Liver (tissue), 3 donors: ENCODE data around the gene RNF41.

Source experiments
- EGR1 ChIP-seq, 2 donors: IDR thresholded peaks; 2 replicates each; pipeline ENCODE4 v1.6.1; 2016 to 2018; ENCODE audit warnings: antibody characterized with exemption in 2 of 2, low read depth in 2 of 2
- GABPA ChIP-seq, 2 donors: IDR thresholded peaks in 1 of 2; conservative IDR thresholded peaks in 1 of 2; 2 replicates each; pipeline ENCODE4 v1.6.1; 2016; ENCODE audit warnings: antibody characterized with exemption in 2 of 2, mild to moderate bottlenecking in 1 of 2, moderate library complexity in 1 of 2
- HNF4G ChIP-seq: IDR thresholded peaks from 2 replicates; pipeline ENCODE4 v1.6.1; 2016; ENCODE audit warnings: antibody characterized with exemption
- RAD21 ChIP-seq, 2 donors: IDR thresholded peaks; 2 replicates each; pipeline ENCODE4 v1.6.1; 2016; ENCODE audit warnings: antibody characterized with exemption in 2 of 2, mild to moderate bottlenecking in 2 of 2
- SP1 ChIP-seq: IDR thresholded peaks from 2 replicates; pipeline ENCODE4 v1.6.1; 2018; ENCODE audit warnings: antibody characterized with exemption, mild to moderate bottlenecking
- TF ChIP-seq, protein P1 (sequence below): IDR thresholded peaks from 2 replicates; pipeline ENCODE4 v1.6.1; 2016; ENCODE audit warnings: antibody characterized with exemption
- TF ChIP-seq, protein P2 (sequence below): fragments of 150-350 bp; IDR thresholded peaks from 2 replicates; pipeline ENCODE4 v1.5.1; 2017; ENCODE audit warnings: improper control_type of control experiment, low read depth, low read length; ENCODE audit not compliant: missing input control
- TF ChIP-seq, protein P3 (sequence below): IDR thresholded peaks from 2 replicates; pipeline ENCODE4 v1.6.1; 2016; ENCODE audit warnings: antibody characterized with exemption
- donor health status: healthy.
- donor health status: healthy.

DNA sequence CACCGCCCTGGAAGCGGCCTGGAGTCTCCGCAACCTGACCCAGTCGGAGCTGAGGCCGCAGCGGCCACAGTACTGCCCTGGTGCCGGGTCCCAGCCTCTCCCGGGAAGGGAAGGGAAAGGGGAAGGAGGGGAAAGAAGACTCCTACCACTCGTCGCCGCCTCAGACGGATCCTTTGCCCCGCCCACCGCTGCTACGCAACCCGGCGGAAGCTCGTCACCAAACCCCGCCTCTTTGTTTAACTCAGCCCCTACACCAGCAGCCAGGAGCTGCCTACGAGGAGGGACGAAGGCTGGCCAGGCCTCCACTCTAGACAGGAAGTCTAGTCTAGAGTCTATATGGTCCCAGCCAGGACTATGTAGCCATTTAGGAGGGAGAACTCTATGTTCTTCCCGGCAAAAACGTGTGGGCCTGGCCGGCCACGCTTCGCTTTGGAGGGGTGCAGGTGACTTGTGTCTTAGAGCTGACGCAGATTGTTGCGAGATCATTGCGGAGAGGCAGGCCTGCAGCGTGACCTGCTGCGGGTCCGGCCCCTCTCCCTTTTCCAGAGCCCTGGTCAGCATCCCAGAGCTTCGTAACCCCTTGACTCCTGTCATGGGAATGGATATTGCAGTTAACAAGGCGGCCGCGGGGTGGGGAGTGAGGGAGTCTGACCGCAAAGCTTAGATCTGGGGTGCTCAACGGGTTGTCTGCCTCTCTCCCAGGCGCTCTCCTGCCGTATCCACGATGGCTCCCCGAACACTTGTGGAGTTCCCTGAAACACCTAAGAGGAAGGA is at the start of gene RNF41:
- TF ChIP-seq EGR1 (IDR thresholded peaks at IDR 0.05; ENCODE audit: low read depth in 2 of 2) (no peak), SP1 (peak; percentile 72), GABPA (IDR thresholded peaks at IDR 0.05 in 1 of 2, conservative IDR thresholded peaks at IDR 0.05 in 1 of 2) (peak; percentile 57 to 92), RAD21 (IDR thresholded peaks at IDR 0.05) (peak in 1 of 2 donors; percentile 34), HNF4G (no peak)
- TF ChIP-seq, protein P1, sequence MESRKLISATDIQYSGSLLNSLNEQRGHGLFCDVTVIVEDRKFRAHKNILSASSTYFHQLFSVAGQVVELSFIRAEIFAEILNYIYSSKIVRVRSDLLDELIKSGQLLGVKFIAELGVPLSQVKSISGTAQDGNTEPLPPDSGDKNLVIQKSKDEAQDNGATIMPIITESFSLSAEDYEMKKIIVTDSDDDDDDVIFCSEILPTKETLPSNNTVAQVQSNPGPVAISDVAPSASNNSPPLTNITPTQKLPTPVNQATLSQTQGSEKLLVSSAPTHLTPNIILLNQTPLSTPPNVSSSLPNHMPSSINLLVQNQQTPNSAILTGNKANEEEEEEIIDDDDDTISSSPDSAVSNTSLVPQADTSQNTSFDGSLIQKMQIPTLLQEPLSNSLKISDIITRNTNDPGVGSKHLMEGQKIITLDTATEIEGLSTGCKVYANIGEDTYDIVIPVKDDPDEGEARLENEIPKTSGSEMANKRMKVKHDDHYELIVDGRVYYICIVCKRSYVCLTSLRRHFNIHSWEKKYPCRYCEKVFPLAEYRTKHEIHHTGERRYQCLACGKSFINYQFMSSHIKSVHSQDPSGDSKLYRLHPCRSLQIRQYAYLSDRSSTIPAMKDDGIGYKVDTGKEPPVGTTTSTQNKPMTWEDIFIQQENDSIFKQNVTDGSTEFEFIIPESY: no peak
- TF ChIP-seq, protein P2, sequence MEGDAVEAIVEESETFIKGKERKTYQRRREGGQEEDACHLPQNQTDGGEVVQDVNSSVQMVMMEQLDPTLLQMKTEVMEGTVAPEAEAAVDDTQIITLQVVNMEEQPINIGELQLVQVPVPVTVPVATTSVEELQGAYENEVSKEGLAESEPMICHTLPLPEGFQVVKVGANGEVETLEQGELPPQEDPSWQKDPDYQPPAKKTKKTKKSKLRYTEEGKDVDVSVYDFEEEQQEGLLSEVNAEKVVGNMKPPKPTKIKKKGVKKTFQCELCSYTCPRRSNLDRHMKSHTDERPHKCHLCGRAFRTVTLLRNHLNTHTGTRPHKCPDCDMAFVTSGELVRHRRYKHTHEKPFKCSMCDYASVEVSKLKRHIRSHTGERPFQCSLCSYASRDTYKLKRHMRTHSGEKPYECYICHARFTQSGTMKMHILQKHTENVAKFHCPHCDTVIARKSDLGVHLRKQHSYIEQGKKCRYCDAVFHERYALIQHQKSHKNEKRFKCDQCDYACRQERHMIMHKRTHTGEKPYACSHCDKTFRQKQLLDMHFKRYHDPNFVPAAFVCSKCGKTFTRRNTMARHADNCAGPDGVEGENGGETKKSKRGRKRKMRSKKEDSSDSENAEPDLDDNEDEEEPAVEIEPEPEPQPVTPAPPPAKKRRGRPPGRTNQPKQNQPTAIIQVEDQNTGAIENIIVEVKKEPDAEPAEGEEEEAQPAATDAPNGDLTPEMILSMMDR: no peak
- TF ChIP-seq, protein P3, sequence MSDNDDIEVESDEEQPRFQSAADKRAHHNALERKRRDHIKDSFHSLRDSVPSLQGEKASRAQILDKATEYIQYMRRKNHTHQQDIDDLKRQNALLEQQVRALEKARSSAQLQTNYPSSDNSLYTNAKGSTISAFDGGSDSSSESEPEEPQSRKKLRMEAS: peak; percentile 48
